ENCODE measurements around the gene SIPA1L2. TPM values are rescaled to one million over a fixed set of nuclear protein-coding genes. Genes with fewer than 3 reads are reported as not detected.
A peak's percentile ranks its signal among the peaks of the same experiment; 100 is the strongest.

SIPA1L2 gene
- total RNA-seq, 1 donor from 2014 or later: 14.5 TPM

DNA sequence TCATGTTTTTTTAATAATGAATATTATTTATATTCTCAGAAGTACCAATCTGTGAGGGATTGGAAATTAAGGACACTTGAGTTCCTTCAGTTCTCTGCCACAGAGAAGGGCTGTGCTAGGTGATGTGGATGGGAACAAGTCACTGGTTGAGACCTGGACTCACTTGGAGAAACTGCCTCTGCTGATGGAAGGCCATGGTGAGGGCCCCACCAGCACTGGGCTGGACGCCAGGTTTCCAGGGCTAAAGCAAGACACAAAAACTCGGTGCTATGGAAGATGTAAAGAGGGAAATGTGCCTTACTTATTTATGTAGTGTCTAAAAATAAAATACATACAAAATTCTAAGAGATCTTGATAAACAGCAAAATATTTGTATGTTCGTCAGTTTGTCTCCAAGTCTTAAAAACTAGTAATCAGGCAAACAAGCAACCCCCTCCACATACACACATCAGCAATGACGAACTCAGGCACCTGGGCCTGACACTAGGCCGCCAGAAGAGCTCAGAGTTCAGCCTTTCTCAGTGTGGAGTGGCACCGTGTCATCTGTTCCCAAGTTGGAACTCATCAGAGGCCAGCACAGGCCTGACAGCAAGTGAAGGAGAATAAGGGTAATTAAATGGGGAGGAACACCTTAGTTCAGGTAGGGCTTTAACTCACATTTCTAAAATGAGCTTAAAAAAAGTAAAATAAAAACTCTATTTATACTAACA is 19.6 kb downstream of the SIPA1L2 start:
- no peak overlapping the region for H3K4me3 Mint-ChIP-seq (ENCODE audit: unreplicated experiment)
- H3K36me3 Mint-ChIP-seq (ENCODE audit: unreplicated experiment): peaks cover 14% of the 10 kb centered on the region
- peaks cover 6% of the 10 kb centered on the region for H3K9me3 Mint-ChIP-seq (ENCODE audit: unreplicated experiment)
- no peak overlapping the region for H3K27ac Mint-ChIP-seq (ENCODE audit: unreplicated experiment)
- TF ChIP-seq, protein P1, sequence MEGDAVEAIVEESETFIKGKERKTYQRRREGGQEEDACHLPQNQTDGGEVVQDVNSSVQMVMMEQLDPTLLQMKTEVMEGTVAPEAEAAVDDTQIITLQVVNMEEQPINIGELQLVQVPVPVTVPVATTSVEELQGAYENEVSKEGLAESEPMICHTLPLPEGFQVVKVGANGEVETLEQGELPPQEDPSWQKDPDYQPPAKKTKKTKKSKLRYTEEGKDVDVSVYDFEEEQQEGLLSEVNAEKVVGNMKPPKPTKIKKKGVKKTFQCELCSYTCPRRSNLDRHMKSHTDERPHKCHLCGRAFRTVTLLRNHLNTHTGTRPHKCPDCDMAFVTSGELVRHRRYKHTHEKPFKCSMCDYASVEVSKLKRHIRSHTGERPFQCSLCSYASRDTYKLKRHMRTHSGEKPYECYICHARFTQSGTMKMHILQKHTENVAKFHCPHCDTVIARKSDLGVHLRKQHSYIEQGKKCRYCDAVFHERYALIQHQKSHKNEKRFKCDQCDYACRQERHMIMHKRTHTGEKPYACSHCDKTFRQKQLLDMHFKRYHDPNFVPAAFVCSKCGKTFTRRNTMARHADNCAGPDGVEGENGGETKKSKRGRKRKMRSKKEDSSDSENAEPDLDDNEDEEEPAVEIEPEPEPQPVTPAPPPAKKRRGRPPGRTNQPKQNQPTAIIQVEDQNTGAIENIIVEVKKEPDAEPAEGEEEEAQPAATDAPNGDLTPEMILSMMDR (IDR thresholded peaks at IDR 0.05): no peak
- H3K27me3 Mint-ChIP-seq (ENCODE audit: unreplicated experiment): no peaks in the 10 kb centered on the region
- H3K4me1 Mint-ChIP-seq (ENCODE audit: unreplicated experiment): peaks cover 23% of the 10 kb centered on the region
- no peak for DNase-seq (ENCODE audit: extremely low spot score, unreplicated experiment)

DNA sequence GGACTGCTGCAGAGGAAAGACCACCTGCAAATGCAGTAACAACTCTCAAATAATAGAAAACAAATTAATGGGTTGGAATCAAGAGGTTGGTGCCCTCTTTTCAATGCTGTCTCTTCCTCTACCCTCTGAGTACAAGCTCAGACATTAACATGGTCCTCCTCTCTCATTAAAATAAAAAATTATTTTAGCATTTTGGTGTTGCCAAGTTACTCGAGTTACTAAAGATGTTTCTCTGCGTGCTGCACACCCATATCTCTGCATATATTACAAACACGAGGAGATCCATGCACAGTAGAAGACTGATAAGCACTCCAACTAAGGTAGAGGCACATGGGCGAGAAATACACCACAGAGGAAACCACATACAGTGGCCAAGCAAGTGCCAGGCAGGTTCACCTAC is 21.5 kb downstream of the SIPA1L2 start:
- H3K4me1 Mint-ChIP-seq (ENCODE audit: unreplicated experiment): peaks cover 5% of the 10 kb centered on the region
- no peak overlapping the region for H3K4me3 Mint-ChIP-seq (ENCODE audit: unreplicated experiment)
- peaks cover 6% of the 10 kb centered on the region for H3K9me3 Mint-ChIP-seq (ENCODE audit: unreplicated experiment)
- TF ChIP-seq, protein P1 (IDR thresholded peaks at IDR 0.05): no peak
- H3K36me3 Mint-ChIP-seq (ENCODE audit: unreplicated experiment): peaks cover 17% of the 10 kb centered on the region
- no peak overlapping the region for H3K27ac Mint-ChIP-seq (ENCODE audit: unreplicated experiment)
- H3K27me3 Mint-ChIP-seq (ENCODE audit: unreplicated experiment): no peaks in the 10 kb centered on the region
- DNase-seq (ENCODE audit: extremely low spot score, unreplicated experiment): no peak

DNA sequence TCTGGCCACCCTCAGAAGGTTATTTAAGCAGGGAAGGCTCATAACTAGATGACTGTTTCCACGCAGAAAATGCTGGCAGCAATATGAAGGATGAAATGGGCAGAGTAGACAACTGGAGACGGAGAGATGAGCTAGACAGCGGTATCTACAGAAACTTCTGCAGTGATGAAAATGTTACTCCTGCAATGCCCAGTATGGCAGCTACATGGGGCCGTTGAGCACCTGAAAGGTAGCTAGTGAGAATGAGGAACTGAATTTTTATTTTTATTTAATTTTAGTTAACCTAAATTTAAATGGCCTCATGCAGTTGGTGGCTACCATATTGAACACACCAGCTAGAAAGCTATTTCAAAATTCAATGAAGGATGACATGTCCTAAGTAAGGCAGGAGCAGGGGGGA is 27.3 kb downstream of the SIPA1L2 start:
- no peaks in the 10 kb centered on the region for H3K27me3 Mint-ChIP-seq (ENCODE audit: unreplicated experiment)
- DNase-seq (ENCODE audit: extremely low spot score, unreplicated experiment): no peak
- TF ChIP-seq, protein P1 (IDR thresholded peaks at IDR 0.05): peak; percentile 25
- H3K36me3 Mint-ChIP-seq (ENCODE audit: unreplicated experiment): peaks cover 7% of the 10 kb centered on the region
- no peak overlapping the region for H3K4me3 Mint-ChIP-seq (ENCODE audit: unreplicated experiment)
- H3K9me3 Mint-ChIP-seq (ENCODE audit: unreplicated experiment): peaks cover 4% of the 10 kb centered on the region
- no peak overlapping the region for H3K27ac Mint-ChIP-seq (ENCODE audit: unreplicated experiment)
- peaks cover 16% of the 10 kb centered on the region for H3K4me1 Mint-ChIP-seq (ENCODE audit: unreplicated experiment)

DNA sequence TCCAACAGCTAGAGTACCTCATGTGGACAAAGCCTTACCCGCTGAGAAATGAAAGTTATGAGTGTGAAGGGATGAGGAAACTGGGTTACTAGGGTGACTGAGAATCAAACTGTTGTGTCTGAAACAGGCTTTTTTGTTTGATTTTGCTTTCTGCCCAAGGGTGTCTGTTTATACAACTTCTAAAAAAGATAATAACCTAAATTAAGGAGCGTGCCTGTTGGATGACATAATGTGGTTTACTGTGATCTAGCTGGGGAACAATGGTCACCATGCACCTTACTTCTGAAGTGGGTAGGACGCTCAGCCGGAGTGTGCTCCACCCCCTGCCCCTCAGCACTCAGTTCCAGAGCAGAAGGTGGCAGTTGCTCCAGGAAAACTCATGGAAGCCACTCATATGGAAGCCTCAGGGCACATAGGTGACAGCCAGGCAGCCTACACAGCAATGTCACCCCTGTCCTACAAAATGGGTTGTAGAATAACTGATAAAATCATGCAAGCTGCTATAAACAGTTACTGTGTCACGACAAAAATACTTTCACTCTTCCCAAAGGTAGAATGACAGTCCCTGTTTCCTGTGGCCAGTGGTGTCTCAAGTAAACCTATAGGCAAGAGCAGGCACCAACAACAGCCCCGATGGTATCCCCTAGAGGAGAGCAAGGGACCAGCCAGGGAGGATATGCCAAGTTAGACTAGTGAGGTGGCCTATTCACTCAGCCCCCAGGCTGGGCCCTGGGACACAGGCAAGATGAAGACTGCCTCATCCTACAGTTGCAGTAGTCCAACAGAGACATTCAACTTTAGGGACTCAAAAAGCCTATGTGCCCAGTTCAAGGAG is 29.3 kb downstream of the SIPA1L2 start:
- H3K27ac Mint-ChIP-seq (ENCODE audit: unreplicated experiment): no peak overlapping the region
- H3K27me3 Mint-ChIP-seq (ENCODE audit: unreplicated experiment): no peaks in the 10 kb centered on the region
- H3K4me1 Mint-ChIP-seq (ENCODE audit: unreplicated experiment): peaks cover 16% of the 10 kb centered on the region
- peaks cover 4% of the 10 kb centered on the region for H3K9me3 Mint-ChIP-seq (ENCODE audit: unreplicated experiment)
- H3K4me3 Mint-ChIP-seq (ENCODE audit: unreplicated experiment): no peak overlapping the region
- no peak for DNase-seq (ENCODE audit: extremely low spot score, unreplicated experiment)
- H3K36me3 Mint-ChIP-seq (ENCODE audit: unreplicated experiment): peaks cover 8% of the 10 kb centered on the region
- TF ChIP-seq, protein P1 (IDR thresholded peaks at IDR 0.05): no peak

Measured in osteocyte (in vitro differentiated cells).